CD4-positive, alpha-beta T cell (primary cell): Measurements from ENCODE around the gene OR13C8. TPM values are rescaled to one million over a fixed set of nuclear protein-coding genes. Genes with fewer than 3 reads are reported as not detected.
"Not testable (repeated sequence)": the region's sequence is repeated elsewhere in the genome, so short reads cannot be mapped to it uniquely, and the experiment has no call there.

Source experiments
- ATAC-seq: fragments of 200-7000 bp; cut with Tn5 transposase; one replicate; pipeline ENCODE4 v1.10.0; 2022; ENCODE audit warnings: mild to moderate bottlenecking; ENCODE audit not compliant: poor library complexity
- CTCF ChIA-PET: fragments of 350-600 bp; sonication (Branson Sonifier 250); formaldehyde crosslinking; loops from one replicate; lab custom pipeline; 2021; ENCODE audit warnings: antibody characterized with exemption, inconsistent platforms; lab: Charles Lee
- POLR2A ChIA-PET: fragments of 350-600 bp; sonication (Branson Sonifier 250); formaldehyde crosslinking; loops from one replicate; lab custom pipeline; 2021; ENCODE audit warnings: antibody characterized with exemption, inconsistent platforms; lab: Charles Lee
- DNase-seq, 14 experiments: peaks; one replicate each; pipeline ENCODE4 v3.0.0-alpha.2; 2013 to 2020; ENCODE audit warnings: mixed read lengths in 2 of 14
- H3K27ac ChIP-seq, 2 donors: one replicate each; pipeline versions ENCODE4 v1.5.1 to v1.7.0; 2013; ENCODE audit warnings: low read length in 2 of 2, low read depth in 1 of 2, mild to moderate bottlenecking in 1 of 2
- H3K27me3 ChIP-seq, 2 experiments: 1 replicate in 1 of 2; 2 replicates in 1 of 2; pipeline versions ENCODE4 v1.6.1 to v1.7.0; 2013; ENCODE audit warnings: low read length in 2 of 2, control low read depth in 1 of 2, mild to moderate bottlenecking in 1 of 2, moderate library complexity in 1 of 2; ENCODE audit not compliant: insufficient read depth in 2 of 2, control insufficient read depth in 1 of 2
- H3K36me3 ChIP-seq: one replicate; pipeline ENCODE4 v1.6.1; 2013; ENCODE audit warnings: low read length, control low read depth; ENCODE audit not compliant: insufficient read depth
- H3K4me1 ChIP-seq: one replicate; pipeline ENCODE4 v1.6.1; 2013; ENCODE audit warnings: low read length, control low read depth; ENCODE audit not compliant: insufficient read depth
- H3K4me3 ChIP-seq: one replicate; pipeline ENCODE4 v1.5.1; 2013; ENCODE audit warnings: mild to moderate bottlenecking, low read length, moderate library complexity
- H3K9me3 ChIP-seq, 2 experiments: 1 replicate in 1 of 2; 2 replicates in 1 of 2; pipeline versions ENCODE4 v1.6.1 to v1.7.0; 2013; ENCODE audit warnings: low read length in 2 of 2, mild to moderate bottlenecking in 2 of 2, control low read depth in 1 of 2, moderate library complexity in 1 of 2; ENCODE audit not compliant: control insufficient read depth in 1 of 2, insufficient read depth in 1 of 2
- H3K27ac Mint-ChIP-seq: one replicate; pipeline ENCODE4 v1.8.0; 2020; ENCODE audit warnings: mixed read lengths
- H3K27me3 Mint-ChIP-seq: one replicate; pipeline ENCODE4 v1.8.0; 2021; ENCODE audit warnings: mixed read lengths
- H3K36me3 Mint-ChIP-seq: one replicate; pipeline ENCODE4 v1.8.0; 2021; ENCODE audit warnings: low read depth, mixed read lengths
- H3K4me1 Mint-ChIP-seq: one replicate; pipeline ENCODE4 v1.8.0; 2021; ENCODE audit warnings: low read depth, mixed read lengths
- H3K4me3 Mint-ChIP-seq: one replicate; pipeline ENCODE4 v1.8.0; 2020; ENCODE audit warnings: mild to moderate bottlenecking, mixed read lengths
- H3K9me3 Mint-ChIP-seq: one replicate; pipeline ENCODE4 v1.8.0; 2020; ENCODE audit warnings: mixed read lengths
- intact Hi-C, 2 experiments: fragments of 100-400 bp; cut with DNase I in 1 of 2; cut with micrococcal nuclease in 1 of 2; formaldehyde crosslinking; loops; one replicate each; pipeline versions ENCODE4 v1.15.1 to v1.9.0; 2023 to 2025; cut with DNase I, micrococcal nuclease
- polyA plus RNA-seq, 2 donors: library from polyadenylated mRNA; unstranded; fragments of 120-200 nt; gene quantifications; one replicate each; pipeline ENCODE4 v1.2.1, GENCODE V29; 2013
- total RNA-seq, 174 experiments: library from RNA in 2 of 174; stranded (reverse) in 2 of 174; gene quantifications; one replicate each; pipeline ENCODE4 v1.2.3 and lab custom pipeline; 2021 to 2026
- TF ChIP-seq, protein P1 (sequence below): fragments of 200-600 bp; IDR thresholded peaks from one replicate; pipeline ENCODE4 v1.8.0; 2022; ENCODE audit warnings: antibody characterized with exemption, mild to moderate bottlenecking

OR13C8 gene, protein sequence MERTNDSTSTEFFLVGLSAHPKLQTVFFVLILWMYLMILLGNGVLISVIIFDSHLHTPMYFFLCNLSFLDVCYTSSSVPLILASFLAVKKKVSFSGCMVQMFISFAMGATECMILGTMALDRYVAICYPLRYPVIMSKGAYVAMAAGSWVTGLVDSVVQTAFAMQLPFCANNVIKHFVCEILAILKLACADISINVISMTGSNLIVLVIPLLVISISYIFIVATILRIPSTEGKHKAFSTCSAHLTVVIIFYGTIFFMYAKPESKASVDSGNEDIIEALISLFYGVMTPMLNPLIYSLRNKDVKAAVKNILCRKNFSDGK
- total RNA-seq (not detected), total RNA-seq (lab: John Stamatoyannopoulos, UW) (0 reads per million in 172 experiments)
- polyA plus RNA-seq (2013, experiment 1 of 2) = not detected
- not detected for polyA plus RNA-seq (2013, experiment 2 of 2)

- H3K27ac Mint-ChIP-seq = no peak within 1 kb of the TSS
These were observed at the start of gene OR13C8 for GRCh38 chr9:104568868-104569267. Gene OR13C8, plus strand, starts transcription at chr9:104569168. Its CDS starts 0 bp downstream, at chr9:104569168.

GRCh38 chr9:104520241-104520640, 48.7 kb upstream of the OR13C8 start:
- H3K9me3 ChIP-seq = peaks cover 0 to 13% of the 10 kb centered on the region in 2 experiments
- H3K4me3 ChIP-seq, H3K27me3 Mint-ChIP-seq, H3K4me1 Mint-ChIP-seq, H3K27me3 ChIP-seq, H3K4me3 Mint-ChIP-seq, H3K36me3 Mint-ChIP-seq, H3K36me3 ChIP-seq, H3K4me1 ChIP-seq, POLR2A ChIA-PET, DNase-seq, H3K27ac Mint-ChIP-seq, CTCF ChIA-PET, intact Hi-C loops, H3K9me3 Mint-ChIP-seq, H3K27ac ChIP-seq, ATAC-seq: not testable (repeated sequence)

More at GRCh38 chr9:104568868-104569267, at the start of gene OR13C8:
- Histone ChIP-seq H3K9me3 (peaks cover 3 to 5% of the 10 kb centered on the region in 2 experiments), H3K36me3 (no peaks in the 10 kb centered on the region), H3K4me3 (no peak within 1 kb of the TSS), H3K27ac (no peak within 1 kb of the TSS), H3K4me1 (no peaks in the 10 kb centered on the region), H3K27me3 (no peaks in the 10 kb centered on the region)
- ChIA-PET CTCF (no interaction called here), POLR2A (no interaction called here)
- no peaks in the 10 kb centered on the region for H3K27me3 Mint-ChIP-seq
- TF ChIP-seq, protein P1, sequence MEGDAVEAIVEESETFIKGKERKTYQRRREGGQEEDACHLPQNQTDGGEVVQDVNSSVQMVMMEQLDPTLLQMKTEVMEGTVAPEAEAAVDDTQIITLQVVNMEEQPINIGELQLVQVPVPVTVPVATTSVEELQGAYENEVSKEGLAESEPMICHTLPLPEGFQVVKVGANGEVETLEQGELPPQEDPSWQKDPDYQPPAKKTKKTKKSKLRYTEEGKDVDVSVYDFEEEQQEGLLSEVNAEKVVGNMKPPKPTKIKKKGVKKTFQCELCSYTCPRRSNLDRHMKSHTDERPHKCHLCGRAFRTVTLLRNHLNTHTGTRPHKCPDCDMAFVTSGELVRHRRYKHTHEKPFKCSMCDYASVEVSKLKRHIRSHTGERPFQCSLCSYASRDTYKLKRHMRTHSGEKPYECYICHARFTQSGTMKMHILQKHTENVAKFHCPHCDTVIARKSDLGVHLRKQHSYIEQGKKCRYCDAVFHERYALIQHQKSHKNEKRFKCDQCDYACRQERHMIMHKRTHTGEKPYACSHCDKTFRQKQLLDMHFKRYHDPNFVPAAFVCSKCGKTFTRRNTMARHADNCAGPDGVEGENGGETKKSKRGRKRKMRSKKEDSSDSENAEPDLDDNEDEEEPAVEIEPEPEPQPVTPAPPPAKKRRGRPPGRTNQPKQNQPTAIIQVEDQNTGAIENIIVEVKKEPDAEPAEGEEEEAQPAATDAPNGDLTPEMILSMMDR = no peak
- H3K4me1 Mint-ChIP-seq = no peaks in the 10 kb centered on the region
- ATAC-seq (no peak), DNase-seq (no peak)
- no peak within 1 kb of the TSS for H3K4me3 Mint-ChIP-seq
- peaks cover 16% of the 10 kb centered on the region for H3K9me3 Mint-ChIP-seq
- H3K36me3 Mint-ChIP-seq = no peaks in the 10 kb centered on the region
- intact Hi-C loops = no loop called here

GRCh38 chr9:104527109-104527508, 41.9 kb upstream of the OR13C8 start, which contains the start of gene OR13C4:
Gene OR13C4, minus strand, starts transcription at chr9:104527209. Its CDS starts 0 bp downstream, at chr9:104527209.
- intact Hi-C loops = no loop called here
- H3K4me1 Mint-ChIP-seq = no peaks in the 10 kb centered on the region
- CTCF ChIA-PET = interaction anchor here (1.2 kb wide), 1 partner anchor 14 kb away, joined by 3 read pairs; no protein-coding TSS in a partner anchor

More at GRCh38 chr9:104527109-104527508, 41.9 kb upstream of the OR13C8 start, which contains the start of gene OR13C4:
- POLR2A ChIA-PET = no interaction called here
- ATAC-seq = no peak
- no peaks in the 10 kb centered on the region for H3K36me3 ChIP-seq
- H3K4me3 ChIP-seq = no peak within 1 kb of the TSS
- H3K4me3 Mint-ChIP-seq = no peak within 1 kb of the TSS
- H3K36me3 Mint-ChIP-seq = no peaks in the 10 kb centered on the region
- peaks cover 0 to 8% of the 10 kb centered on the region in 2 experiments for H3K9me3 ChIP-seq
- peaks cover 6% of the 10 kb centered on the region for H3K9me3 Mint-ChIP-seq
- no peaks in the 10 kb centered on the region for H3K4me1 ChIP-seq
- TF ChIP-seq, protein P1 = no peak
- no peaks in the 10 kb centered on the region for H3K27me3 ChIP-seq
- no peaks in the 10 kb centered on the region for H3K27me3 Mint-ChIP-seq
- DNase-seq = no peak
- no peak within 1 kb of the TSS for H3K27ac ChIP-seq
- H3K27ac Mint-ChIP-seq = no peak within 1 kb of the TSS
